Activated naive CD4-positive, alpha-beta T cell treated with anti-CD3 and anti-CD28 coated beads, Interleukin-2, amount 10 ng/mL, durations not matched to agents 7 days and 5 days (primary cell): ENCODE results near the gene BSND.

Experiments used
- CTCF ChIA-PET: fragments of 350-600 bp; sonication (Branson Sonifier 250); formaldehyde crosslinking; loops from one replicate; lab custom pipeline; 2021; ENCODE audit warnings: antibody characterized with exemption; lab: Charles Lee
- DNase-seq: peaks from one replicate; pipeline ENCODE4 v3.0.0-alpha.2; 2020
- H3K27ac Mint-ChIP-seq: one replicate; pipeline ENCODE4 v1.8.0; 2021; ENCODE audit warnings: mild to moderate bottlenecking, moderate library complexity, mixed read lengths
- H3K27me3 Mint-ChIP-seq: one replicate; pipeline ENCODE4 v1.8.0; 2021; ENCODE audit warnings: mild to moderate bottlenecking, mixed read lengths
- H3K36me3 Mint-ChIP-seq: one replicate; pipeline ENCODE4 v1.8.0; 2021; ENCODE audit warnings: mixed read lengths
- H3K4me1 Mint-ChIP-seq: one replicate; pipeline ENCODE4 v1.8.0; 2021; ENCODE audit warnings: mixed read lengths
- H3K4me3 Mint-ChIP-seq: one replicate; pipeline ENCODE4 v1.8.0; 2021; ENCODE audit warnings: mild to moderate bottlenecking, moderate library complexity, mixed read lengths
- H3K9me3 Mint-ChIP-seq: one replicate; pipeline ENCODE4 v1.8.0; 2021; ENCODE audit warnings: mixed read lengths

Gene BSND

DNA sequence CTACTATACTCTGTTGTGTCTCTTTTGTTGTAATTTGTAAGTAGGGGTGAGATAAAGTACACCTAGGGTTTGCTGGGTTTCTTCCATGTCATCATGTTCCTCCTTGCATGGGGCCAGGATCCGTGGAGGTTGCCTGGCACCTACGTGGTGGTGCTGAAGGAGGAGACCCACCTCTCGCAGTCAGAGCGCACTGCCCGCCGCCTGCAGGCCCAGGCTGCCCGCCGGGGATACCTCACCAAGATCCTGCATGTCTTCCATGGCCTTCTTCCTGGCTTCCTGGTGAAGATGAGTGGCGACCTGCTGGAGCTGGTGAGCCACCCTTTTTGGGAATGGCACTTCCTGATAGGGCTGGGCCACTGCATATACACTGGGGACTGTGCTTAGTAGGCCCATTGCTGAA is 45.0 kb downstream of the BSND start:
- no peak for DNase-seq
- Mint-ChIP-seq H3K27ac (no peak overlapping the region), H3K4me3 (no peak overlapping the region), H3K9me3 (no peaks in the 10 kb centered on the region), H3K4me1 (peaks cover 2% of the 10 kb centered on the region), H3K36me3 (no peaks in the 10 kb centered on the region), H3K27me3 (peaks cover 49% of the 10 kb centered on the region)
- CTCF ChIA-PET: no interaction called here

DNA sequence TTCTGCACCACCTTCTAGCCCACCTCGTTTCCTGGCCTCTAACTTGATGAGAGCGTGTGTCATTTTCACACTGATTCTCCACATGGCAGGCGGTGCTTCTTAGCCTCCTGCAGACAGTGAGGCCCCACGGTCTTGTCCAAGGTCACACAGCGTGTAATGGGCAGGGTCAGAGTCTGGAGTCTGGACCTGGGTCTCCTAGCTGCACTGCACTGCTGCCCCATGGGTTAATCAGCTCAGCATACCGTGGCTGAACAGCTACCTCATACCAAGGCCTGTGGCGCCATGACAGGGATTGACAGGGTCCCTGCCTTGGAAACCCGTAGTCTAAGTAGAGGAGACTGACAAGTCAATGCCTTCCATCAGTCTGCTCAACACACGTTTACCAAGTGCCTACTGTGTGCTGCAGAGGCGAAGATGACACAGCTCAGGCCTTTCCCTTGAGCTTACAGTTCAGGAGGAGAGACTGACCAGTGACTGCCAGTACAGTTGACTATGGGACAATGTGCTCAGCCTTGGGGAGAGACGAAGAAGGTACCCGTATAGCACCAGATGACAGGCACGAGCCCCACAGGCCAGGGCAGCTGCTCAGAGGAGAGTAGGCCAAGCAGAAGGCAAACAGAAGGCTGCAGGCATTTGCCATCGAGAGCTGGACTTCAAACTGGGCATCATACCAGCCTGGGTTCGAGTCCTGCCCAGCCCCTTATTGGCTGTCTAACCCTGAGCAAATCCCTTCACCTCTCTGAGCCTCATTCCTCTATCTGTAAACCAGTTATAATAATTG is 46.1 kb downstream of the BSND start:
- CTCF ChIA-PET: interaction anchor here (0.6 to 1.1 kb wide), 2 partner anchors 34 to 98 kb away, joined by 3 read pairs; no protein-coding TSS in a partner anchor
- H3K4me3 Mint-ChIP-seq: no peak overlapping the region
- DNase-seq: no peak
- no peaks in the 10 kb centered on the region for H3K9me3 Mint-ChIP-seq
- H3K4me1 Mint-ChIP-seq: peaks cover 2% of the 10 kb centered on the region
- H3K27me3 Mint-ChIP-seq: peaks cover 44% of the 10 kb centered on the region
- H3K36me3 Mint-ChIP-seq: no peaks in the 10 kb centered on the region
- no peak overlapping the region for H3K27ac Mint-ChIP-seq

DNA sequence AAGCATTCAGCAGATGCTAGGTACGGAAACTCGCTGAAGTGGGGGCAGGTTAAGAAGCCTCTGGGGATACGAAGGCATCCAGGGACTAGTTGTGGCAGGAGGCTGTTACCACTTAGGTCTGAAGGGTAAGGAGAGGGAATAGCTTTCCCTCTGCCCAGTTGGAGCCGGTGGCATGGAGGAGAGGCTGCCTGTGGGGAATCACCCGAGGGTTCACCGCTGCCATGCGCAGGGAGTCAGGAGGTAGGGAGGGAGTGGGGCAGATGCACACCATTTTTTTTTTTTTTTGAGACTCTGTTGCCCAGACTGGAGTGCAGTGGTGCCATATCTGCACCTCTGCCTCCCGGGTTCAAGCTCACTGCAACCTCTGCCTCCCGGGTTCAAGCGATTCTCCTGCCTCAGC is 46.7 kb downstream of the BSND start:
- CTCF ChIA-PET: interaction anchor here (1.1 kb wide), 1 partner anchor 98 kb away, joined by 3 read pairs; no protein-coding TSS in a partner anchor
- Mint-ChIP-seq H3K4me3 (no peak overlapping the region), H3K36me3 (no peaks in the 10 kb centered on the region), H3K9me3 (no peaks in the 10 kb centered on the region), H3K27ac (no peak overlapping the region), H3K4me1 (no peaks in the 10 kb centered on the region), H3K27me3 (peaks cover 37% of the 10 kb centered on the region)
- no peak for DNase-seq

DNA sequence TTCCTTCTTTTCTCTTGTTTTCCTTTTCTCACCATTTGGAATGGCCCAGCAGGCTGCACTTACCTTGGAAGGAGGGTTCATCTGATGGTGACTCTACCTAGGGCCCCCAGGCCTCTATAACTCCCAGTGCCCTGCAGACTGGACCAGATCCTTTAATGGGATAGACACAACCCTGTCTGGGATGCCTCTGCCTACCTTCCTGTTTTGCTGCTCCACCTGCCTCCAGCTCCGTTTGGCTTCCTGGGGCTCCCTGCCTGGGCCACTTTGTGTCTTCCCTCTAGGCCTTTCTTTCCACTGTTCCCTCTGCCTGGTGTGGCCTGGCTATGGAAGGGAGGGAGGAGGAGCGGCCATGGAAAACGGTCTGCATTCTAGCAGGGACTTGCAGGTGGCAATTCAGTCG is 48.1 kb downstream of the BSND start:
- Mint-ChIP-seq H3K9me3 (no peaks in the 10 kb centered on the region), H3K27ac (no peak overlapping the region), H3K4me3 (no peak overlapping the region), H3K36me3 (no peaks in the 10 kb centered on the region), H3K27me3 (peaks cover 23% of the 10 kb centered on the region), H3K4me1 (no peaks in the 10 kb centered on the region)
- CTCF ChIA-PET: no interaction called here
- DNase-seq: no peak

DNA sequence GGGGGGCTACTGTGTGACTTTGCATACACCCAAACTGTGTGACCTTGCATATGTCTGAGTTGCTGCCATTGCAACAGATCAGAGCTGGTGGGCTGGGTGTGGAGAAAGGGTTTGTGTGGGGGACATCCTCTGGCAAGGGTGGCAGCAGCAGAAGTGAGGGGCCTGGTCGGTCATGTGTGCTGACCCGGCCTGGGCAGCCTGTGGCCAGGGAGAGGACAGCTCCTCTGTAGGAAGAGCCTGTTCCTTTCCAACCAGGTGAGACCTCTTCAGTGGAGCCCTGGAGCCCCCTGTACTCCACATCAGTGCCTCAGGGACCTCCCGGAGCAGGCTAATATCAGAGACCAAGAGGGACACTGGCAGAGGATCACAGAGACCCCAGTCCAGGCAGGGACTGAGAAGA is 48.9 kb downstream of the BSND start:
- Mint-ChIP-seq H3K27ac (no peak overlapping the region), H3K9me3 (no peaks in the 10 kb centered on the region), H3K36me3 (no peaks in the 10 kb centered on the region), H3K27me3 (peaks cover 19% of the 10 kb centered on the region), H3K4me1 (no peaks in the 10 kb centered on the region), H3K4me3 (no peak overlapping the region)
- DNase-seq: no peak
- CTCF ChIA-PET: no interaction called here

DNA sequence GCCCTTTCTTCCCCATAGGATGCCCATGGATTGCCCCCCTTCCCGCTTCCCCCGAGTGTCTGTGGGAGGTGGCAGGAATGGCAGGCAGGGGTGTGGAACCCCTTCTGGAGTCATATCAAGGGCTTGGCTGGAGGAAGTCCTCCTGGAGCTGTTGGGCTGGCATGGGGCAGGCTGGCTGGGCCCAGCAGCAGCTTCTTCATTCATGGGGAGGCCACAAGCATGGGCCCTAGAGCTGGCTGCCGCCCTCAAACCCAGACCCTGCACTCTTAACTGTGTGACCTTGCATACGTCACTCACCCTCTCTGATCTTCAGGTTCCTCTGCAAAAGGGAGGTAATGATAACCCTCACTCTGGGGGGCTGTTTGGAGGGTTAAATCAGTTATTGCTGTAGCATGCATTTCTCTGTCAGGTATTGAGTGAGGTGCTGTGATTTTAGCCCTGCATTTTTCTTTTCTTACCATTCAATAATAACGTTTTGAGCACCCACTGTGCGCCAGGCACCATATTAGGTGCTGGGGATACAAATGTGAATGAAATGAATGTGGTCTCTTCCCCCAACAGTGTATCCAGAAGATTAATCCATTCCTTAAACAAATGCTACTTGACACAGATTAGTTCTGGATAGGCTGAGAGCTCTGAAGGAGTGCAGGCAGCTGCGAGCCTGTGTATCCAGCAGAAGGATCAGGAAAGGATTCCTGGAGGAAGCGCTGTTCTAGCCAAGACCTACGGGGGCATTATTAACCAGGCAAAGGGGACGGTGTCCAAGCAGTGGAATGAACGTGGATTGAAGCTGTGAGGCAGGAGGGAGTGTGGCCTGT is 49.9 kb downstream of the BSND start:
- Mint-ChIP-seq H3K9me3 (no peaks in the 10 kb centered on the region), H3K36me3 (no peaks in the 10 kb centered on the region), H3K27me3 (peaks cover 14% of the 10 kb centered on the region), H3K4me3 (no peak overlapping the region), H3K27ac (no peak overlapping the region), H3K4me1 (no peaks in the 10 kb centered on the region)
- DNase-seq: no peak
- CTCF ChIA-PET: no interaction called here

DNA sequence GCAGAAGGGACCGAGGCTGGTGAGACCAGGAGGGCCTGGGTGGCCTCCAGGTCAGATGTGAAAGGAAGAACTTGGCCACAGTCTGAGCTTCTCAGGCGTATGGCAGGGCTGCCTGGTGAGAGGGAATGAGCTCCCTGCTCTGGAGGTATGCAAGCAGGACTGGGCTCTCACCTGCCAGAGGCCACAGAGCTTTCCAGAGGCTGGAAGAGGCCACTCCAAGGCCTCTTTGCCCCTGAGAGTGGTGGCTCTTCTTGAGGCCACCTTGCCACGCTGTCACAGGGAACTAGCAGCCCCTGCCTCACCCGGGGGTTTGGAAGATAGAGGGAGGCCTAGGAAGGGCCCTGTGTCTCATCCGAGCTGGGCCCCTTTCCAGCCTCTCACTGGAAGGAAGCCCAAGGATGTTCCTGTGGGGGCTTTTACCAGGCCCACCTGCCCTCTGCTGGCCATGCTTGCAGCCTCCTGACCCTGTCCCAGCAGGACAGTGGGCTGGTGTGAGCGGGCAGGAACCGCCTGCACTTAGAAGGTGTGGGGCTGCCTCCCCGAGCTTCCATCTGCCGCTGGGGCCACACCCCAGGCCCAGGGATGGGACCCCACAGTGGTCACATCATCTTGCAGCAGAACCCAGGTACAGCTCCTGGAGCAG is 50.7 kb downstream of the BSND start:
- Mint-ChIP-seq H3K9me3 (no peaks in the 10 kb centered on the region), H3K36me3 (no peaks in the 10 kb centered on the region), H3K4me3 (no peak overlapping the region), H3K4me1 (no peaks in the 10 kb centered on the region), H3K27me3 (peaks cover 14% of the 10 kb centered on the region), H3K27ac (no peak overlapping the region)
- CTCF ChIA-PET: interaction anchor here (1.2 kb wide), 1 partner anchor 10 kb away, joined by 3 read pairs; the partner anchor contains the start of gene PCSK9
- no peak for DNase-seq

DNA sequence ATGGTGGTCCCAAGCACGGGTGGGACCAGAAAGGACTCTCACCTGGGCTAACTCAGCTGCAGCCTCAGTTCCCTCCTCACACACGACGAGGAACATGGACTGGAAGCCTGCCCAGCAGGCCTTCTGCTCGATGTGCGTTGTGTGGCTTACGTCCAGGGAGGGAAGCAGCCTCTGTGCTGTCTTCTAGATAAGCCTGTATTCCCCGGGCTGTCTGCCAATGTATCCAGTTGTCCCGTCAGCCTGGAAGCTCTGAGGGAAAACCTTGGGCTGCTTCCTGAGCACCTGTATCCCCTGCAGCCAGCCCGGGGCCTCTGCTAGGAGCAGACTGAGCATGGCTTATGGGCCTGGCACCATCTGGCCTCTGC is 51.2 kb downstream of the BSND start:
- H3K4me3 Mint-ChIP-seq: no peak overlapping the region
- H3K36me3 Mint-ChIP-seq: no peaks in the 10 kb centered on the region
- H3K4me1 Mint-ChIP-seq: no peaks in the 10 kb centered on the region
- no peak overlapping the region for H3K27ac Mint-ChIP-seq
- H3K27me3 Mint-ChIP-seq: peaks cover 14% of the 10 kb centered on the region
- CTCF ChIA-PET: interaction anchor here (1.2 kb wide), 1 partner anchor 11 kb away, joined by 3 read pairs; the partner anchor contains the start of gene PCSK9
- no peak for DNase-seq
- no peaks in the 10 kb centered on the region for H3K9me3 Mint-ChIP-seq

DNA sequence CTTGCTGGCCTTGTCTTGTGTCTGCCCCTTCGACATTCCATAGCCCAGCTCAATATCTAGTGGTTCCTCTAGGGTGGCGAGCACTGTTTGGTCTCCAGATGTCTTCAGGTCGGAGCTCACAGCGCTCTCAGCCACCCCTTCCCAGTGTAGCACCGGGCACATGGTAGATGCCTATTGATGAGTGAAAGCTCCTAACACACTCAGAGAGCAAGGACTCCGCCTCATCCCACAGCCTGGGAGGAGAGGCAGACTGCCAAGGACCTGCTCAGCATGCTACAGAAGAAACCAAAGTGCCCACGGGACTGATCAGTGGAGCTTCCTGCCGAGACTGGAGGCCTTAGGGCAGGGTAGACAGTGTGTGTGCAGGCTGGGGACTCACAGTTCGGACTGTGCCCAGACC is 51.5 kb downstream of the BSND start:
- CTCF ChIA-PET: interaction anchor here (1.2 kb wide), 1 partner anchor 11 kb away, joined by 3 read pairs; the partner anchor contains the start of gene PCSK9

DNA sequence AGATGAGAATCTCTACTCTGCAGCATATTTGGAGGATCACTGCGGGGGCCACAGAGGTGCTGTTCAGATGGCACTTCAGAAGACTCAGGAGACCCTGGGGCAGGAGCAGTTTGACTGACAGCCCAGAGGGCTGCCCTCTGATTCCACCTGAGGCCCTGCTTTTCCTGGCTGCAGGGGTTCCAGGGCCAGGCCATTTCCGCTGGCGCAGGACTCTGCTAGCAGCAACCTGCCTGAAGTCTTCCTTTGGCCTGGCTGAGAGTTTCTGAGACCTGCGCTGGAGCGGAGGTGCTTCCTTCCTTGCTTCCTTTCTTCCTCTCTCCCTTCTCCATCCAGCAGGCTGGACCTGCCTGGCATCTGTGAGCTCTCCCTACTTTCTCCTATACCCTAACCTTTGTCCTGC is 52.4 kb downstream of the BSND start:
- no peaks in the 10 kb centered on the region for H3K36me3 Mint-ChIP-seq
- no peaks in the 10 kb centered on the region for H3K4me1 Mint-ChIP-seq
- H3K4me3 Mint-ChIP-seq: no peak overlapping the region
- CTCF ChIA-PET: no interaction called here
- H3K27ac Mint-ChIP-seq: no peak overlapping the region
- H3K27me3 Mint-ChIP-seq: peaks cover 10% of the 10 kb centered on the region
- DNase-seq: no peak
- no peaks in the 10 kb centered on the region for H3K9me3 Mint-ChIP-seq

More for the DNA sequence above, 51.5 kb downstream of the BSND start:
- Mint-ChIP-seq H3K4me1 (no peaks in the 10 kb centered on the region), H3K36me3 (no peaks in the 10 kb centered on the region), H3K9me3 (no peaks in the 10 kb centered on the region), H3K4me3 (no peak overlapping the region), H3K27me3 (peaks cover 14% of the 10 kb centered on the region), H3K27ac (no peak overlapping the region)
- DNase-seq: no peak

DNA sequence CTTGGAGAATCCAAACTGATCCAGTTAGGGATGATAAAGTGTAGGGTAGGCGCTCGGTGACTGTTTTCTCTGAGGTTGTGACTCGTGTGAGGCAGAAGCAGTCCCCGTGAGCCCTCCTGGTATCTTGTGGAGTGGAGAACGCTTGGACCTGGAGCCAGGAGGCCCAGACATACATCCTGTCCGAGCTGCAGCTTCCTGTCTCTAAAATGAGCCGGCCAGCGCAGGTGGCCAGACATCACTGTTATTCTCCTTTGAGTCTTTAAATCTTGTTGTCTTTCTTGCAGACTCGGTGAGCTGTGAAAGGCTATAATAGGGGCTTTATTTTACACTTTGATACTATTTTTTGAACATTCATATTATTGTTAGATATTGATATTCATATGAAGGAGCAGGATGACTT is 52.9 kb downstream of the BSND start:
- CTCF ChIA-PET: no interaction called here
- Mint-ChIP-seq H3K9me3 (no peaks in the 10 kb centered on the region), H3K4me1 (no peaks in the 10 kb centered on the region), H3K36me3 (no peaks in the 10 kb centered on the region), H3K27me3 (peaks cover 6% of the 10 kb centered on the region), H3K4me3 (no peak overlapping the region), H3K27ac (no peak overlapping the region)
- no peak for DNase-seq

DNA sequence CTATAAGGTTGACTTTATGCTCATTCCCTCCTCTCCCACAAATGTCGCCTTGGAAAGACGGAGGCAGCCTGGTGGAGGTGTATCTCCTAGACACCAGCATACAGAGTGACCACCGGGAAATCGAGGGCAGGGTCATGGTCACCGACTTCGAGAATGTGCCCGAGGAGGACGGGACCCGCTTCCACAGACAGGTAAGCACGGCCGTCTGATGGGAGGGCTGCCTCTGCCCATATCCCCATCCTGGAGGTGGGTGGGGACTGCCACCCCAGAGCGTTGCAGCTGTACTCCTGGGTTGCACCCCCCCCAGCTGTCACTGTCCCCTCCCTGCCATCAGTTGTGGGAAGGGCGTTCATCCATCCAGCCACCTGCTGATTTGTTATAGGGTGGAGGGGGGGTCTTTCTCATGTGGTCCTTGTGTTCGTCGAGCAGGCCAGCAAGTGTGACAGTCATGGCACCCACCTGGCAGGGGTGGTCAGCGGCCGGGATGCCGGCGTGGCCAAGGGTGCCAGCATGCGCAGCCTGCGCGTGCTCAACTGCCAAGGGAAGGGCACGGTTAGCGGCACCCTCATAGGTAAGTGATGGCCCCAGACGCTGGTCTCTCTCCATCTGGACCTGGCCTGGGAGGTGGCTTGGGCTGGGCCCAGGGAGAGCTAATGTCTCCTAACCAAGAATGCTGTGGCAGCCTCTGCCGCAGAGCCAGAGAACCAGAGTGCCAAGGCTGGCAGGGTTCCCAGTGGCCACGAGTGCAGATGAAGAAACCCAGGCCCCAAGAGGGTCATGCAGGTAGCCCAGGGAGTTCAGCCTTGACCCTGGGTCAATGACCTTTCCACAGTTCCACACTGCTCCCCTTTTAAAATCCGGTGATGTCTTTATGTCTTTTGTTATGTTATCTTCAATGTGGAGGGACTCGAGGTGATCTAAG is 53.7 kb downstream of the BSND start:
- H3K27me3 Mint-ChIP-seq: peaks cover 5% of the 10 kb centered on the region
- no peaks in the 10 kb centered on the region for H3K4me1 Mint-ChIP-seq
- no peak for DNase-seq
- H3K4me3 Mint-ChIP-seq: no peak overlapping the region
- CTCF ChIA-PET: no interaction called here
- no peaks in the 10 kb centered on the region for H3K9me3 Mint-ChIP-seq
- H3K36me3 Mint-ChIP-seq: no peaks in the 10 kb centered on the region
- no peak overlapping the region for H3K27ac Mint-ChIP-seq

DNA sequence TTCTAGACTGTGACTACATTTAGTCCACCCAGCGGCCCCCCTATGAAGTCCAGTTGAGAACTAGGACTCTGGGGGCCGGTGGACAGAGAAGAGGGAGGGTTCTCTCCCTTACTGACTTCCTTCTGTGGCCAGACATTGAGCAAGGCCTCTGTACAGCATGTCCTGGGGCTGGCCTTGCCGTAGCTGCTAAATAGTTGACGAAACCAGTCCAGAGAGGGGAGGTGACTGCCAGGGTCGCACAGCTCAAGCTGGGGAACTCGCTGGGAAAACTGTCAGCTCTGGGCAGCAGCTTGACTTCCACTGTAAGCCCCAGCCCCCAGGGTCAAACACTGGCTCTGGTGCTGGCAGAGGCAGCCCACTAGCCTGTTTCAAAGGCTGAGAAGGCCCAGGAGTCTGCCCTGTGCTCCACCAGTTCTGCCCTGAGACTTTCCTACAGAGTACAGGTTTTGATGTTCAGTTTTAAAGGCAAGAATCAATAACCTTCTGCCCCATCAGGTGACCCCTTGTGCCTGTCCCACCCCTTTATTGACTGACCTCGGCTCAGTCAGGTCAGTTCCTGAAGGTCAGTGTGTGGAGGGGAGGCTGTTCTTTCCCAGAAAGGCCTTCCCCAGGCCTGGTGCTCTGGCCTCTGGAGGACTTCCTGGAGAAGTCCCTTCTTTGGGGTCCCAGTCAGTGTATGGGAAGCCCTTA is 54.7 kb downstream of the BSND start:
- Mint-ChIP-seq H3K9me3 (no peaks in the 10 kb centered on the region), H3K27ac (no peak overlapping the region), H3K4me1 (no peaks in the 10 kb centered on the region), H3K36me3 (no peaks in the 10 kb centered on the region), H3K27me3 (peaks cover 5% of the 10 kb centered on the region), H3K4me3 (no peak overlapping the region)
- DNase-seq: no peak
- CTCF ChIA-PET: no interaction called here
